Thymus (tissue), 14 donors: ENCODE measurements around the gene LGALS7B. TPM values are rescaled to one million over a fixed set of nuclear protein-coding genes. Genes with fewer than 3 reads are reported as not detected.

ENCODE experiments used
- DNase-seq, 9 donors: peaks; one replicate each; pipeline ENCODE4 v3.0.0-alpha.2; 2013; ENCODE audit warnings: low spot score in 9 of 9, low read depth in 6 of 9, missing footprints in 1 of 9
- H3K27ac ChIP-seq, 2 donors: one replicate each; pipeline ENCODE4 v1.5.1; 2013; ENCODE audit warnings: control low read depth in 1 of 2, low read depth in 1 of 2, low read length in 1 of 2, mild to moderate bottlenecking in 1 of 2, moderate library complexity in 1 of 2
- H3K27me3 ChIP-seq, 2 donors: one replicate each; pipeline ENCODE4 v1.5.1; 2013; ENCODE audit warnings: low read length in 1 of 2; ENCODE audit not compliant: control insufficient read depth in 2 of 2, insufficient read depth in 1 of 2
- H3K36me3 ChIP-seq, 2 donors: one replicate each; pipeline ENCODE4 v1.5.1; 2013; ENCODE audit warnings: low read length in 1 of 2, mild to moderate bottlenecking in 1 of 2, moderate library complexity in 1 of 2; ENCODE audit not compliant: control insufficient read depth in 2 of 2, insufficient read depth in 2 of 2
- H3K4me1 ChIP-seq, 2 donors: one replicate each; pipeline ENCODE4 v1.5.1; 2013; ENCODE audit warnings: low read length in 2 of 2; ENCODE audit not compliant: control insufficient read depth in 2 of 2, insufficient read depth in 2 of 2
- H3K4me3 ChIP-seq, 2 donors: one replicate each; pipeline ENCODE4 v1.5.1; 2013; ENCODE audit warnings: low read length in 2 of 2, control low read depth in 1 of 2, mild to moderate bottlenecking in 1 of 2
- H3K9me3 ChIP-seq, 2 donors: one replicate each; pipeline ENCODE4 v1.5.1; 2013; ENCODE audit warnings: low read length in 1 of 2, mild to moderate bottlenecking in 1 of 2; ENCODE audit not compliant: control insufficient read depth in 2 of 2, insufficient read depth in 1 of 2
- WGBS: extraction: QIAGEN DNeasy Blood & Tissue Kit; methylation state at CpG from one replicate; pipeline ENCODE4 v1.1.7; 2013; 5-methylcytosine and 5-hydroxymethylcytosine counted together
- long read RNA-seq, 10 donors: transcript quantifications; one replicate each; lab custom pipeline, GENCODE V29; 2026
- polyA plus RNA-seq: library from polyadenylated mRNA; stranded (reverse); fragments of 200-250 nt; gene quantifications from one replicate; pipeline ENCODE4 v1.2.3, GENCODE V29; 2013
- total RNA-seq: library from RNA; stranded (reverse); fragments of 120-200 nt; gene quantifications from one replicate; pipeline ENCODE4 v1.2.4, GENCODE V29; 2013
- donor health status: healthy.

The LGALS7B gene
- total RNA-seq (14.7 TPM), polyA plus RNA-seq (234 TPM)
- long read RNA-seq, donor 1, partial matches to known transcripts, result 0 of 1 reads
- long read RNA-seq, donor 1, other reads (novel, unspliced or antisense), result 0 of 1 reads
- long read RNA-seq, donor 2, partial matches to known transcripts, result 0 of 1 reads
- long read RNA-seq, donor 2, other reads (novel, unspliced or antisense), result 0 of 1 reads
- long read RNA-seq, donor 3, transcript LGALS7B-201 (4 exons, 483 nt), result major isoform, 15 of 20 reads
- long read RNA-seq, donor 3, partial matches to known transcripts, result 5 of 20 reads
- long read RNA-seq, donor 3, other reads (novel, unspliced or antisense), result 0 of 20 reads
- long read RNA-seq, donor 4, partial matches to known transcripts, result 0 of 3 reads
- long read RNA-seq, donor 4, other reads (novel, unspliced or antisense), result 0 of 3 reads
- long read RNA-seq, donor 5, transcript LGALS7B-201 (4 exons, 483 nt), result major isoform, 16 of 17 reads
- long read RNA-seq, donor 5, partial matches to known transcripts, result 0 of 17 reads
- long read RNA-seq, donor 5, other reads (novel, unspliced or antisense), result 0 of 17 reads
- long read RNA-seq, donor 6, partial matches to known transcripts, result 0 of 1 reads
- long read RNA-seq, donor 6, other reads (novel, unspliced or antisense), result 0 of 1 reads
- long read RNA-seq, donor 7, partial matches to known transcripts, result 0 of 2 reads
- long read RNA-seq, donor 7, other reads (novel, unspliced or antisense), result 0 of 2 reads
- long read RNA-seq, donor 8, partial matches to known transcripts, result 0 of 1 reads
- long read RNA-seq, donor 8, other reads (novel, unspliced or antisense), result 0 of 1 reads
- long read RNA-seq, donor 9, transcript LGALS7B-201 (4 exons, 483 nt), result major isoform, 5 of 5 reads
- long read RNA-seq, donor 9, partial matches to known transcripts, result 0 of 5 reads
- long read RNA-seq, donor 9, other reads (novel, unspliced or antisense), result 0 of 5 reads
- long read RNA-seq, donor 10, partial matches to known transcripts, result 0 of 1 reads
- long read RNA-seq, donor 10, other reads (novel, unspliced or antisense), result 0 of 1 reads

GRCh38 chr19:38788478-38789243, at the start of gene LGALS7B:
Gene LGALS7B (plus strand): TSS chr19:38789200. CDS start chr19:38789227, 27 bp downstream.
- H3K27me3 ChIP-seq, result peaks cover 12 to 16% of the 10 kb centered on the region in 2 donors
- no peak for DNase-seq
- H3K27ac ChIP-seq, result peak within 1 kb of the TSS; percentile 47
- peaks cover 3 to 6% of the 10 kb centered on the region in 2 donors for H3K4me1 ChIP-seq
- no peaks in the 10 kb centered on the region for H3K36me3 ChIP-seq
- H3K4me3 ChIP-seq, result no peak within 1 kb of the TSS
- WGBS, result 91% methylated on average over 13 of the region's 17 CpGs
- H3K9me3 ChIP-seq, result no peaks in the 10 kb centered on the region

- H3K36me3 ChIP-seq, result no peaks in the 10 kb centered on the region
- H3K27ac ChIP-seq, result no peak overlapping the region
- peaks cover 0 to 2% of the 10 kb centered on the region in 2 donors for H3K9me3 ChIP-seq
- no peak for DNase-seq
- peaks cover 19 to 40% of the 10 kb centered on the region in 2 donors for H3K27me3 ChIP-seq
- H3K4me3 ChIP-seq, result no peak overlapping the region
- WGBS, result 88% methylated on average over 16 of the region's 16 CpGs
- H3K4me1 ChIP-seq, result peaks cover 1 to 10% of the 10 kb centered on the region in 2 donors
These were observed 49.4 kb upstream of the LGALS7B start for GRCh38 chr19:38739440-38740256.

DNA sequence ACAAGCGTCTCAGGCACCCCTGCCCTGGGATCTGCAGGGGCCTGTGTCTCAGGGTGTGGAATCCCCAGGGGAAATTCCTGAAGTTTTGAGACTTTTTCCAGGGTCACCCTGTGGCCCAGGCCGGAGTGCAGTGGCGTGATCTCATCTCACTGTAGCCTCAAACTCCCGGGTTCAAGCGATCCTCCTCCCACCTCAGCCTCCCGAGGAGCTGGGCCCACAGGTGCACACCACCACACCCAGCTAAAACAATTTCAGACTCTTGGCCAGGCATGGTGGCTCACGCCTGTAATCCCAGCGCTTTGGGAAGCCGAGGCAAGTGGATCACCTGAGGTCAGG, 48.8 kb upstream of the LGALS7B start:
- H3K4me3 ChIP-seq, result no peak overlapping the region
- H3K4me1 ChIP-seq, result peaks cover 0 to 4% of the 10 kb centered on the region in 2 donors
- H3K9me3 ChIP-seq, result peaks cover 0 to 2% of the 10 kb centered on the region in 2 donors
- H3K27ac ChIP-seq, result no peak overlapping the region
- no peak for DNase-seq
- 96% methylated on average over 9 of the region's 9 CpGs for WGBS
- no peaks in the 10 kb centered on the region for H3K36me3 ChIP-seq
- H3K27me3 ChIP-seq, result peaks cover 15 to 34% of the 10 kb centered on the region in 2 donors

GRCh38 chr19:38740932-38741331, 48.1 kb upstream of the LGALS7B start:
- Histone ChIP-seq H3K36me3 (no peaks in the 10 kb centered on the region), H3K9me3 (peaks cover 0 to 1% of the 10 kb centered on the region in 2 donors), H3K4me3 (no peak overlapping the region), H3K4me1 (peaks cover 0 to 2% of the 10 kb centered on the region in 2 donors), H3K27ac (no peak overlapping the region), H3K27me3 (peaks cover 13 to 30% of the 10 kb centered on the region in 2 donors)
- no peak for DNase-seq
- 100% methylated on average over 2 of the region's 2 CpGs for WGBS

GRCh38 chr19:38741670-38742069, 47.3 kb upstream of the LGALS7B start:
- no peaks in the 10 kb centered on the region for H3K36me3 ChIP-seq
- H3K4me3 ChIP-seq, result no peak overlapping the region
- H3K9me3 ChIP-seq, result no peaks in the 10 kb centered on the region
- H3K4me1 ChIP-seq, result peaks cover 0 to 2% of the 10 kb centered on the region in 2 donors
- H3K27ac ChIP-seq, result no peak overlapping the region
- no peak for DNase-seq
- peaks cover 13 to 23% of the 10 kb centered on the region in 2 donors for H3K27me3 ChIP-seq
- 97% methylated on average over 15 of the region's 15 CpGs for WGBS

GRCh38 chr19:38742296-38742695, 46.7 kb upstream of the LGALS7B start:
- Histone ChIP-seq H3K27ac (no peak overlapping the region), H3K36me3 (no peaks in the 10 kb centered on the region), H3K4me1 (peaks cover 0 to 1% of the 10 kb centered on the region in 2 donors), H3K4me3 (no peak overlapping the region), H3K9me3 (no peaks in the 10 kb centered on the region), H3K27me3 (peaks cover 9 to 16% of the 10 kb centered on the region in 2 donors)
- 98% methylated on average over 9 of the region's 9 CpGs for WGBS
- no peak for DNase-seq

DNA sequence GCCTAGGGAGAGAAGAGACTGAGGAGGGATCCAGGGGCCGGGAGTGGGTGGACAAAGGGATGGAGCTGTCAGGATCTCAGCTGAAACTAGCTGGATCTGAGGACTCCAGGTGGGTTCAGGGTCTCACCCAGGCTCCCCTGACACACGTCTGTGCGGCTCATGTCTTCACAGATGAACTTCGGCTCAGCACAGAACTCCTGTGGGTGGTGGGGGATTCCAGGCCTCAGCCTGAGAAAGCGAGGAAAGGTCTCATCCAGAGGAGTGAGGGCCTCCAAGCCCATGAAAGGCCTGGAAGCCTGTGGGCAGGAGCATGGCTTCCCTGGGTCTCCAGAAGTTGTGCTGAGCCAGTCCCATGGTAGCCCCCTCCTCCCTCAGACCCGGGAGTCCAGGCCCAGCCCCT, 46.1 kb upstream of the LGALS7B start:
- DNase-seq, result no peak
- Histone ChIP-seq H3K27ac (no peak overlapping the region), H3K4me3 (no peak overlapping the region), H3K4me1 (no peaks in the 10 kb centered on the region), H3K27me3 (peaks cover 5 to 10% of the 10 kb centered on the region in 2 donors), H3K9me3 (no peaks in the 10 kb centered on the region), H3K36me3 (no peaks in the 10 kb centered on the region)
- WGBS, result 94% methylated on average over 6 of the region's 6 CpGs
